Parathyroid adenoma (tissue), 2 donors: ENCODE data around the gene ATE1.

Experiments used
- H2AFZ ChIP-seq: fragments of 300-600 bp; sonication (generic); one replicate; pipeline ENCODE4 v1.7.0; 2017; ENCODE audit warnings: antibody characterized with exemption, mild to moderate bottlenecking
- H3K27ac ChIP-seq: fragments of 300-600 bp; sonication (generic); one replicate; pipeline ENCODE4 v1.7.0; 2017
- H3K27me3 ChIP-seq: fragments of 300-600 bp; sonication (generic); one replicate; pipeline ENCODE4 v1.7.0; 2017; ENCODE audit warnings: low read length; ENCODE audit not compliant: control insufficient read depth, insufficient read depth
- H3K36me3 ChIP-seq: fragments of 300-600 bp; sonication (generic); one replicate; pipeline ENCODE4 v1.7.0; 2017; ENCODE audit warnings: low read length; ENCODE audit not compliant: control insufficient read depth, insufficient read depth
- H3K4me1 ChIP-seq: fragments of 300-600 bp; sonication (generic); one replicate; pipeline ENCODE4 v1.7.0; 2017; ENCODE audit warnings: control low read depth
- H3K4me2 ChIP-seq: fragments of 300-600 bp; sonication (generic); one replicate; pipeline ENCODE4 v1.7.0; 2017; ENCODE audit warnings: low read length
- H3K4me3 ChIP-seq: fragments of 300-600 bp; sonication (generic); one replicate; pipeline ENCODE4 v1.7.0; 2017; ENCODE audit warnings: low read depth, low read length
- H3K79me2 ChIP-seq: fragments of 300-600 bp; sonication (generic); one replicate; pipeline ENCODE4 v1.7.0; 2017; ENCODE audit warnings: control low read depth
- H3K9ac ChIP-seq: fragments of 300-600 bp; sonication (generic); one replicate; pipeline ENCODE4 v1.7.0; 2017; ENCODE audit warnings: mild to moderate bottlenecking
- H3K9me3 ChIP-seq: fragments of 300-600 bp; sonication (generic); one replicate; pipeline ENCODE4 v1.7.0; 2017; ENCODE audit warnings: low read length; ENCODE audit not compliant: control insufficient read depth
- TF ChIP-seq, protein P1 (sequence below): fragments of 300-600 bp; sonication (generic); IDR thresholded peaks from one replicate; pipeline ENCODE4 v1.7.0; 2017; ENCODE audit warnings: antibody characterized with exemption, mild to moderate bottlenecking
- donor health status: primary hyperparathyroidism.

The ATE1 gene

GRCh38 chr10:121870413-121870812 lies 57.4 kb downstream of the ATE1 start:
- Histone ChIP-seq H3K9me3 (no peaks in the 10 kb centered on the region), H3K4me2 (no peak overlapping the region), H2AFZ (no peak overlapping the region), H3K79me2 (no peaks in the 10 kb centered on the region), H3K9ac (no peak overlapping the region), H3K36me3 (no peaks in the 10 kb centered on the region), H3K4me3 (no peak overlapping the region), H3K27me3 (no peaks in the 10 kb centered on the region), H3K4me1 (no peaks in the 10 kb centered on the region), H3K27ac (no peak overlapping the region)
- TF ChIP-seq, protein P1, sequence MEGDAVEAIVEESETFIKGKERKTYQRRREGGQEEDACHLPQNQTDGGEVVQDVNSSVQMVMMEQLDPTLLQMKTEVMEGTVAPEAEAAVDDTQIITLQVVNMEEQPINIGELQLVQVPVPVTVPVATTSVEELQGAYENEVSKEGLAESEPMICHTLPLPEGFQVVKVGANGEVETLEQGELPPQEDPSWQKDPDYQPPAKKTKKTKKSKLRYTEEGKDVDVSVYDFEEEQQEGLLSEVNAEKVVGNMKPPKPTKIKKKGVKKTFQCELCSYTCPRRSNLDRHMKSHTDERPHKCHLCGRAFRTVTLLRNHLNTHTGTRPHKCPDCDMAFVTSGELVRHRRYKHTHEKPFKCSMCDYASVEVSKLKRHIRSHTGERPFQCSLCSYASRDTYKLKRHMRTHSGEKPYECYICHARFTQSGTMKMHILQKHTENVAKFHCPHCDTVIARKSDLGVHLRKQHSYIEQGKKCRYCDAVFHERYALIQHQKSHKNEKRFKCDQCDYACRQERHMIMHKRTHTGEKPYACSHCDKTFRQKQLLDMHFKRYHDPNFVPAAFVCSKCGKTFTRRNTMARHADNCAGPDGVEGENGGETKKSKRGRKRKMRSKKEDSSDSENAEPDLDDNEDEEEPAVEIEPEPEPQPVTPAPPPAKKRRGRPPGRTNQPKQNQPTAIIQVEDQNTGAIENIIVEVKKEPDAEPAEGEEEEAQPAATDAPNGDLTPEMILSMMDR: no peak

DNA sequence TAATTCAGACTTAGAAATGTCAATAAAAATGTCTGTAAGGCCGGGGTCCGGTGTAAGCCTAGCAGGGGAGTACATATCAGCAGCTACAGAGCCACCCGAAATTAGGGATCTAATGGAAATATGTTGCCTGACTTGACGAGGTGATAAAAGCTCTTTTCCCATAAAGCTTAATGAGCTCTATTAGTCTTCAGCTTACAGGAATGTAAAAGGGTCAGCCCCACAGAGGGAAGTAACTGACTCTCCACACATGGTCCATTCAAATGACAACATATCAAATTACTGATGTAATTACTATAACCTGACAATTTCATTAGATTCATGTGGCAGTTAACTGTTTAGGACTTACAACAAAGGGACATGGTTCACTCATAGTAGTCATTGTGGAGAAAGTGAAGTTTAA lies 62.3 kb downstream of the ATE1 start:
- Histone ChIP-seq H3K79me2 (no peaks in the 10 kb centered on the region), H2AFZ (no peak overlapping the region), H3K9me3 (no peaks in the 10 kb centered on the region), H3K27me3 (no peaks in the 10 kb centered on the region), H3K4me3 (no peak overlapping the region), H3K4me2 (no peak overlapping the region), H3K9ac (no peak overlapping the region), H3K27ac (no peak overlapping the region), H3K4me1 (no peaks in the 10 kb centered on the region), H3K36me3 (no peaks in the 10 kb centered on the region)
- TF ChIP-seq, protein P1: no peak

DNA sequence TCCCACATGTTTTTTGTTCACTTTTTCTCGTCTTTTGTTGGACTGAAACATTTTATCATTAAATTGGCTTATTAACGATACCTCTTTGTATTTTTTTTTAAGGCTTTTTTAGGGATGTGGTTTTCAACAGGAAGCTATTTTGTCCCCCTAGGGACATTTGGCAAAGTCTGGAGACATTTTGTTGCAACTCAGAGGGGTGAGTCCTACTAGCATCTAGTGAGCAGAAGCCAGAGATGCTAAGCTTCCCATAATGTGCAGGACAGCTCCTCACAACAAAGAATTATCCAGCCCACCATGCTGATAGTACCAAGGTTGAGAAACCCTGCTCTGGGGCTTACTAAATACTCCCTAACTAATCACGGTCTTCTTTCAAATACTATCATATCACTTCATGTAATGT lies 63.2 kb downstream of the ATE1 start:
- Histone ChIP-seq H3K79me2 (no peaks in the 10 kb centered on the region), H3K27ac (no peak overlapping the region), H3K4me1 (no peaks in the 10 kb centered on the region), H3K4me3 (no peak overlapping the region), H3K9me3 (no peaks in the 10 kb centered on the region), H3K4me2 (no peak overlapping the region), H3K27me3 (no peaks in the 10 kb centered on the region), H2AFZ (no peak overlapping the region), H3K36me3 (no peaks in the 10 kb centered on the region), H3K9ac (no peak overlapping the region)
- TF ChIP-seq, protein P1: no peak

DNA sequence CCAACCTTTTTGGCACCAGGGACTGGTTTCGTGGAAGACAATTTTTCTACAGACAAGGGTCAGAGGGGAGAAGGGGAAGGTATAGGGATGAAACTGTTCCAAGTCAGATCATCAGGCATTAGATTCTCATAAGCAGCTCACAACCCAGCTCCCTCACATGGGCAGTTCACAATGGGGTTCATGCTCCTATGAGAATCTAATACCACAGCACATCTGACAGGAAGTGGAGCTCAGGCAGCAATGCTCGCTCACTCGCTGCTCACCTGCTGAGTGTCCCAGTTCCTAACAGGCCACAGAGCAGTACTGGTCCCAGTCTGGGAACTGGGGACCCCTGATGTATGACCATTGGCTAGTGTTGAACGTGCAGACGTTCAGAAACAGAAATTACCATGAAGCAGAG lies 63.7 kb downstream of the ATE1 start:
- no peak overlapping the region for H3K4me2 ChIP-seq

GRCh38 chr10:121862649-121863048 lies 65.2 kb downstream of the ATE1 start:
- H3K36me3 ChIP-seq: no peaks in the 10 kb centered on the region
- H3K27me3 ChIP-seq: no peaks in the 10 kb centered on the region
- TF ChIP-seq, protein P1: no peak
- no peaks in the 10 kb centered on the region for H3K4me1 ChIP-seq
- H3K4me3 ChIP-seq: no peak overlapping the region
- no peaks in the 10 kb centered on the region for H3K79me2 ChIP-seq
- H3K9ac ChIP-seq: no peak overlapping the region
- H3K9me3 ChIP-seq: no peaks in the 10 kb centered on the region
- H3K27ac ChIP-seq: no peak overlapping the region
- H2AFZ ChIP-seq: no peak overlapping the region
- no peak overlapping the region for H3K4me2 ChIP-seq

More for the DNA sequence above, 63.7 kb downstream of the ATE1 start:
- no peak overlapping the region for H3K4me3 ChIP-seq
- no peak overlapping the region for H2AFZ ChIP-seq
- no peaks in the 10 kb centered on the region for H3K27me3 ChIP-seq
- H3K9me3 ChIP-seq: no peaks in the 10 kb centered on the region
- H3K36me3 ChIP-seq: no peaks in the 10 kb centered on the region
- TF ChIP-seq, protein P1: no peak
- H3K79me2 ChIP-seq: no peaks in the 10 kb centered on the region
- H3K9ac ChIP-seq: no peak overlapping the region
- H3K4me1 ChIP-seq: no peaks in the 10 kb centered on the region
- no peak overlapping the region for H3K27ac ChIP-seq
